Mucosa of gallbladder (tissue), 1 donor: ENCODE results near the gene PRXL2B. TPM values are rescaled to one million over a fixed set of nuclear protein-coding genes. Genes with fewer than 3 reads are reported as not detected.
"Not testable (repeated sequence)": the region's sequence is repeated elsewhere in the genome, so short reads cannot be mapped to it uniquely, and the experiment has no call there.

Experiments used
- DNase-seq: peaks from one replicate; pipeline ENCODE4 v3.0.0-alpha.2; 2020; ENCODE audit warnings: low spot score
- total RNA-seq: library from RNA; stranded (reverse); gene quantifications from one replicate; pipeline ENCODE4 v1.2.1, GENCODE V29; 2021
- donor health status: DM: no; HTN: no; CAD: no.

PRXL2B gene, protein sequence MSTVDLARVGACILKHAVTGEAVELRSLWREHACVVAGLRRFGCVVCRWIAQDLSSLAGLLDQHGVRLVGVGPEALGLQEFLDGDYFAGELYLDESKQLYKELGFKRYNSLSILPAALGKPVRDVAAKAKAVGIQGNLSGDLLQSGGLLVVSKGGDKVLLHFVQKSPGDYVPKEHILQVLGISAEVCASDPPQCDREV
- 133 TPM for total RNA-seq

DNA sequence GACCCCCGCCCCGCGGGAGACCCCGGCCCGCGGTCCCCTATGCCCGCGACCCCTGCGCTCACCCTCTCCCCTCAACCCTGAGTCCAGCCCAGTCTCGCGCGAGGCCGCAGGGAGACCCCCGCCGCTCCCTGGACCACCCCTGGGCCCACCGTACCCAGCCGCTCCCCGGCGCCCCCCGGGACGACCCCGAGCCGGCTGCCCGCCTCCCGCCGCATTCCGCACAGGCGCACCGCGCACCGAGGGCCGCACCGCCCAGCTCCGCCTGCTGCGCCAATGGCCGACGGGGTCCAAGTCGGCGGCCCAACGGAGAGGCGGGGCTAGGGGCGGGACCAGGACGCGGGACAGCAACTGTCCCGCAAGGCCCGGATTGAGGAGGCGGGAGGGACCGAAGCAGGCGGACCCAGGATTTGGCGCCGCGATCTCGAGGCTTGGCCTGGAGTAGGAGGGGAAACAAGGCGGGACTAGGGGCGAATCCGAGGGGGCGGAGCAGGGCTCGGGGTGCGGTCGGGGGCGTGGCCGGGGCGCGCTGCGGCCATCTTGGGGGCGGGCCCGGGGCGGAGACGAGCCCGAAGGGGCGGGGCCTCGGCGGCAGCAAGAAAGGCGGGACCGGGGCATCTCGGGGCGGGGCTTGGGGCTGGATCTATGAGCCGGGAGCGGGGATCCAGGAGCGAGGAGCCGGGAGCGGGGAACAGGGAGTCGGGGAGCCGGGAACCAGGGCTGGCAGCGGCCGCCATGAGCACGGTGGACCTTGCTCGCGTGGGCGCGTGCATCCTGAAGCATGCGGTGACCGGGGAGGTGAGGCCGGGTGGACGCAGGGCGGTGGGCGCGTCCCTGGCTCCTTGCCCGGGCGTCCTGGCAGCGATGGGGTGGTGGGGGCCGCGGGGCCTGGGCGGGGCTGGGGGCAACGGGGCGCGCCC, at the start of gene PRXL2B:
TSS of gene PRXL2B (plus strand) at position 624 of the 917 bp plus-strand sequence. CDS start at position 733, 109 bp downstream.
- DNase-seq = peak; percentile 99

DNA sequence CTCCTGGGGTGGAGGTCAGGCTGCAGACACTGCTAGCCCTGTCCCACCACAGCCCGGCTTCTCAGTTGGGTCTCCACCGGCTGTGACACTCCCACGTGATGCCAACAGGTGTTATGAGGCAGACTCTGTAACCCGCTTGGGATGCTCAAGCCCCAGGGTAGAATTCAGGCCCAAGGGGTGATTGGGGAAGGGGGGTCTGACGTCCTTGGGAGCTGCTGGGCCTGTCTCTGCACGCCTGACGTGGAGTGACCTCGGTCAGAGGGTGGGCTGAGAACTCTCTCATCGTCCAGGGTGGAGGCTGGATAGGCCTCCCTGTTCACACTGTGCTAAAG, 48.8 kb upstream of the PRXL2B start:
- DNase-seq = no peak

DNA sequence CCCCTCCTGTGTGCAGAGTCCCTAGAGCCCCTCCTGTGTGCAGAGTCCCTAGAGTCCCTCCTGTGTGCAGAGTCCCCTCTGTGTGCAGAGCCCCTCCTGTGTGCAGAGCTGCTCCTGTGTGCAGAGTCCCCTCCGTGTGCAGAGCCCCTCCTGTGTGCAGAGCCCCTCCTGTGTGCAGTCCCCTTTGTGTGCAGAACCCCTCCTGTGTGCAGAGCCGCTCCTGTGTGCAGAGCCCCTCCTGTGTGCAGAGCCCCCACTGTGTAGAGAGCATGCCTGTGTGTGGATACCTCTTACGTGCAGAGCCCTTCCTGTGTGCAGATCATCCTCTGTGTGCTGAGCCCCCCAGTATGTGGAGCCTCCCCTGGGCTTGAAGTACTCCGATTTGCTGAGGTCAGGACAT, 48.2 kb upstream of the PRXL2B start:
- no peak for DNase-seq

DNA sequence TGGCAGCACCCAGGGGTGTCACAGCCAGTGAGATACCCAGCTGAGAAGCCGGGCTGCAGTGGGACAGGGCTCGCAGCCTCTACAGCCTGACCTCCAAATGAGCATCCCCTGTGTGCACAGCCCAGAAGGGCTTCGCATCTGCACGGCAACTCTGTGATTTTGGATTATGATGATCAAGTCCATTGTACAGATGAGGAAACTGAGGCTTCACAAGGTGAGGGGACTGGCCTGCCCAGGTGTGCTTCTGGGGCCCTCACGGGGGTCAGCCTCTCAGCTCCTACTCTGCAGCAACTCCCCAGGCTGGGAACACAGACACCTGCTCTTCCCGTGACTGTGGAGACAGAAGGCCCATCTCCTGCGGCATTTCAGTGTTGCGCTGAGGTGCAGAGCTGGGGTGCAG, 47.7 kb upstream of the PRXL2B start:
- no peak for DNase-seq

DNA sequence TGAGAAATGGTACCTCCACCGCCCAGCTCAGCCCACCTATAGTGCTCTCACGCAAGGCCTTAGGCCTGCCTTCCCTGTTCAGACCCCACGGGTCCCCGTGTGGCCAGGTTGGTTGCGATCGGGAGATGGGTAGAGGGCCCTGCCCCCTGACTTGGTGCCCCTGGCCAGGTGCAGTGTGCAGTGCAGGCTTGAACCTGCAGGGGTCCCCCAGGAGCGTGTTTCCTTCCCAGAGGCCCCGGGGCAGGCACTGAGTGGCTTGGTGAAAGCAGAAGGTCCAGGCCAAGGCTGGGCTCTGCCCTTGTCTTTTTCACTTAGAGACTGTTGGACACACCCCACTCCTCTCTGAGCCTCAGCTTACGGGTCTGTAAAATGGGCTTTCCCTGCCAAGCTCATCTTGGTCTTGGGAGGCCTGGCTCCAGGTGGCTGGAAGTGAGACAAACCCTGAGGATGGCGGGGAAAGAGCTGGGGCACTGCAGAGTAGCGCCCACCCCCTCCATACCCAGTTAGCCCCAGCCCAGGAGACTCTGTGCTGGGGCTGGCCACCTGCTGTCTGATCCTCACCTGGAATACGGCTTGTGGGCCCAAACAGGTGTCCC, 47.2 kb upstream of the PRXL2B start:
- DNase-seq = no peak

DNA sequence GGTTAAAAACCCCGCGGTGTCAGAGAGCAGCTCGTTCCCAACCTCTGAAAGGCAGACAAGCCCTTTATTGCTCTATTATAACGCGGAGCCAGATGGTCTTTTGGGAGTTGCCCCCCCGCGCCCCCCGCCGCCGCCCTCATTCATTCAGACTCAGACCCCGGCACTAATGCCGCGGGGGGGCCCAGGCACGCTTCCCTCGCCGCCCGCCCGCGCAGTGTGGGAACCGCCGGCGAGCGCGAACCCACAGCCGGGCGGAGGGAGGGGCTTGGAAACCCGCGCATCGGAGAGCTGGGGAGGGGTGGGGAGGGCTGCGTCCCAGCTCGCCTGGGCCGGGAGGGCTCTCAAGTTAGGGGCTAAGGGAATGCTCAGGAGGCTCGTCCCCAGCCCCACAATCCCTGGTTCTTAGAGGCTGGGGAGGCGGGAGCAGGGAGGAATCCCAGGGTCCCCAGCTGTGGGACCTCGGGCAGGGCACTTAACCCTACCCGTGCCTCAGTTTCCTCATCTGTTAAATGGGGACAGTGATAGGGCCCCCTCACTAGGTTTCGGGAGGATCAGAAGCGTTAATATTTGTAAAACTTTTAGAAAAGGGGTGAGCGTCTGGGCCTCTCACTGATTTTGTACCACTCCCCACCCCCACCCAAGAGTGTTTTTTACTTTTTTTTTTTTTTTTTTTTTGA, 45.6 kb upstream of the PRXL2B start:
- DNase-seq = no peak

DNA sequence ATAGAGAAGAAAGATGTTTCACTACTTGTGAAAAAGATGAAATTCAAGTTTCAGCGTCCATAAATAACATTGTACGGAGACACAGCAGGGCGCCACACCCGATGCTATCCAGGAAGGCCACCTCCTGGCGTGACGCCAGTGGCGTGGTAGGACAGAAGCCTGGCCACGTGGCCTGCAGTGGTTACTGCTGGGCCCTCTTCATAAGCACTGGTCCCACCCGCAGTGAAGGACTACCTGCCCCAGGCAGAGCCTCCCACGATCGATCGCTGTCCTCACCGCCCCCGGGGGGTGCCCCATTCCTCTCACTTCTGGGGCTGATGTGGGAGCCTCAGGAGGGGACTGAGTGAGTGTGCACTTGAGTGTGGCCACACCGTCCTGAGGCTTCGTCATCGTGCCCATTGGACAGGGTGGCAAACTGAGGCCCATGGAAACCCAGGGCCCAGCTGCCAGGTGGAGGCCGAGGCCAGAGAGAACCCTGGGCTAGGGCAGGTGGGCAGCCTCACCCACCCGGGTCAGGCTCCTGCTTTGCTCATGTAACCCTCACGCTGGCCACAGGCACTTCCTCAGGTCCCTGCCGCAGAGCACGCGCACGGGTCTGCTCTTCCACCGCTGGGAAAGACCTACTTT, 44.8 kb upstream of the PRXL2B start:
- peak; percentile 77 for DNase-seq

DNA sequence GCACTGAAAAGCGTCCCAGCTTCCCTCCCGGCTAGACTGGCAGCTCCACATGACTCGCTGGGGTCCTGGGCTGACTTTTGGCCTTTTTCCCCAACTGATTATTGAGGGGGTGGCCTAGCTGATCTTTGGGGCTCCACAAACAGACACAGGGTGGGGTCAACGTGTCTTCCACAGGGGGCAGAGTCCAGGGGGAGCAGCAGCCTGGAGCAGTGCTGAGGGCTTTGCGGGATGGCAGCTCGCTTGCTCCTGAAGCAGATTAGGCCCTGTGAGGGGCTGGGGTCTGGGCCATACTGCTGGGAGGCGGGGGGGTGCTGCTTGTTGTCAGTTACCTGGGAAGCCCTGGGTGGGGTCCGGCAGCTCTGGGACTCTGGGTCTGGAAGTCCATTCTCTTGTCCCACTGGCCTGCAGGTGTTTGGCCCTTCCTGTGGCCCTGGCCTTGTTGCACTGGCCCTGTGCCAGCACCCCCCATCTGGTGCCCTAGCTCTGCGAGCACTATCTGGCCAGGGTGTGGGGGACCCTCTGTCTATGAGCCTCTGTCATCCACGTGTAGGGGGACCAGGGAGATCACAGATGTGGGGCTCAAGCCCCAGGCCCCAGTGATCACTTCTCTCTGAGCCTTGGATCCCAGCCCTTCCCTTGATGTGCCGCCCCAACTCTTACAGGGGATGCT, 44.2 kb upstream of the PRXL2B start:
- DNase-seq = no peak

DNA sequence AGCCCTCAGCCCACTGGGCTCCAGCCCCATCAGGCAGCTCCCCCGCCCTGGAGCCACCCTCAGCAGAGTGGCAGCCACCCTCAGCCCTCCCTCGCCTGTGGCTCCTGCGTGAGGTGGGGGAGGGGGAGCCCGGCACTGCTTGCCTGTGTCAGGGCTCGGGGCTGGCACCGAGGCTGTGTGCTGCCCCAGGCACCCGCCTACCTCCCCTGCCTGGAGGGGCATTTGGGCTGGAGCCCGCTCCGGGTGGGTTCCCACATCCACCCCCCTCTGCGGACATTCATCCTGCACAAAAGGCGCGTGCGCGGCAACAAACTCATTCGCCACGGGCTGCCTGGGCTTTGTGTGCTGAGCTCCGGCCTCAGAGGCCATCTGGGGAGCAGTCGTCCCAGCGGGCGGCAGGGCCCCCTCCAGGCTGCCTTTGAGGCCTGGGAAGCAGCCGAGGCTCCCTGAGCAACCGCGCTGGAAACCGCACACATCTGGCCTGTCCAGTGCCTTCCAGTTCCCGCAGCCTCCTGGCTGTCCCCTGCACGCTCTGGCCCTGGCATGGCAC, 43.0 kb upstream of the PRXL2B start:
- DNase-seq = no peak

DNA sequence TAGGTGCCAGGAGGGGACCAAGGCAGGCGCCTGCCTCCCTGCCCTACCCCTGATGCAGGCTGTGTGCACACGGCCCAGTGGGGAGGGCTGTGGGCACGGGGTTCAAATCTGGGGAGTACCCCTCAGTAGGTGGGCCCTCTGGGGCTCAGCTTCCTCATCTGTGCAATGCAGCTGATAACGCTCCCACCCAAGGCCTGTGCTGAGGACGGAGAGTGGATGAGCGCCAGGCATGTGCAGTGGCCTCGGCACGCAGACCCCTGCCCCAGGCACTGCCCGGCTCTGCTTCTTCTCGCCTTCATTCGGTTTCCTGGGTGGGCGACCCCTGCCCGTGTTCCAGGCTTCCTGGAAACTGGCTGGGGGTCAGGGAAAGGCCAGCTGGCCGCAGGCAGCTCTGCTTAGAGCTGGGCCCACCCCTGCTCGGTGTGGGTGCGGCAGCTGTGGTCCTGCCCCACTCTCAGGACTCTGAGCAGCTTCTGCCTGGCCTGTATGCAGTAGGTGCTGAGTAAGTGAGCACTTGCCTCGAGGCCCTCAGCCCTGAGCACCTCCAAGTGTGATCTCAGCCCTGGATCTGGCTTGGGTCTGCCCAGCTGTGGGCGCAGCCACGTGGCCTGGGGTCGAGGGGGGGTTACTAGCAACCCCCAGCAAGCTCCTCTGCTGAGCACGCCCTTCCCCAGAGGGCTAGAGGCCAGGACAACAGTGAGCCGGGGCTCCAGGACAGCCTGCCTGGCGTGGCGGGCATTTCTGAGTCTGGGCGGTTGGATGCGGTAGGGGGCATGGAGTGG, 42.3 kb upstream of the PRXL2B start:
- DNase-seq = no peak

DNA sequence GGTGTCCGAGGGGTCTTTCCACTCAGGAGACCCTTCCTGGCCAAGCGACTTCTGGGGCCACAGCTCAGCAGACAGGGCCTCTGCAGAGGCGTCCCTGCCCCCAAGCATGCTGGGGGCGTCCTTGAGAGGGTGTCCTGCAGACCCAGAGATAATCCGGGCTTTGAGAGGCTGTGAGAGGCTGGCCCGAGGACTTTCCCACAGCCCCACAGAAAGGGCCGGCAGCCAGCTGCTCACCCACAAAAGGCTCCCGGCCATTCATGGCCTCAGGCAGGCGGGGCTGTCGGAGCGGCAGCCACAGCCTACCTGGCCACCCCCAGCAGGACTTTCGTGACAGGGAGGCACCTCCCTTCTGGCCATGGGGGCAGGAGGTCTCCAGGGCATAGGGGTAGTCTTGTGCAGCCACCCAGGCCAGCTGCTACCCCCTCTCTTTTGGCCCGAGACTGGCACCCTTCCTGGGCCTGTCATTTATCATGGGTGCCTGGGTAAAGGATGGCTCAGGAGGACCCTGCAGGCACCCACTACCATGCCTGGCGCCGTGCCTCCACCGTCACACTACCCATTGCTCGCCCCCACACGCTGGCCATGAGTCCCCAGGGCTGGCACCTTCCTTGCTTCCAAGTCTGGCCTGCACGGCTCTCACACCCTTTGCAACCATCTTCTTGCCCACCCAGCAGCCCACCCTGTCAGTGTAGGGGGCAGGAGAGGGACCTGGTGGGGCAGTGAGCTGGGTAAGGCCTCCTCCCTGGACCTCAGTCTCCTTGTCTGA, 41.5 kb upstream of the PRXL2B start:
- no peak for DNase-seq

DNA sequence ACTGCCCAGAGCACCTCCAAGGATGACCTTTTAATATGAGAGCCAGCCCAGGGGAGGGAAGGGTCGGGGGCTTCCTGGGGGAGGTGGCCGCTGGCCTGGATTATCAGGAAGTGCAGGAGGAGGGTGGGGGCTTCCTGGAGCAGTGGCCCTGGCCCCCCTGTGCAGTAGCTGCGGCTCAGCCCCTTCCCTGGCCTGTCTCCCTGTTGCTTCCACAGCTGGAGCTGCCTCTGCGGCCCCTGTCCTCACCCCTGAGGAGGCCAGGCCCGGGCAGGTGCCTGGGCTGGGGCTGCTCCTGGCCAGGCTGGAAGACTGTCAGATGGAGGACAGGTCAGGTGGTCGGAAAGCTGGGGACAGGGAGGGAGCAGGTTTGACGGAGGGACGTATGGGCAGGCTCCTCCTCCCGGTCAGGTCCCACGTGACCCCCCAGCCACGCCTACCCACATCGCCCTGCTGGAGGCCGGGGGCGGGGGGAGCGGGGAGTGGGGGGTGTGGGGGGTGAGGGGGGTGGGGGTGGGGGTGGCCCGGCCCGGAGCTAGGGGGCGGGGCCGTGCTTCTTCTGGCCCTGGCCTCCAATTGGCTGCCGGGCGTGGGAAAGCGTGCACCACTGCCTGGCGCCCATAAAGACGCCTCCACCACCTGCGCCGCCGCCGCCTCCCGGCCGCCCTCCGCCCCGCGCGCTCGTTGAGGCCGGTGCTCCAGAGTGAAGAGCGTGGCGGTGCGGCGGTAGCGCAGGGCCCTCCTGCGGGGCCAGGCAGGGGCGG, 40.6 kb upstream of the PRXL2B start:
- DNase-seq = peak; percentile 92

DNA sequence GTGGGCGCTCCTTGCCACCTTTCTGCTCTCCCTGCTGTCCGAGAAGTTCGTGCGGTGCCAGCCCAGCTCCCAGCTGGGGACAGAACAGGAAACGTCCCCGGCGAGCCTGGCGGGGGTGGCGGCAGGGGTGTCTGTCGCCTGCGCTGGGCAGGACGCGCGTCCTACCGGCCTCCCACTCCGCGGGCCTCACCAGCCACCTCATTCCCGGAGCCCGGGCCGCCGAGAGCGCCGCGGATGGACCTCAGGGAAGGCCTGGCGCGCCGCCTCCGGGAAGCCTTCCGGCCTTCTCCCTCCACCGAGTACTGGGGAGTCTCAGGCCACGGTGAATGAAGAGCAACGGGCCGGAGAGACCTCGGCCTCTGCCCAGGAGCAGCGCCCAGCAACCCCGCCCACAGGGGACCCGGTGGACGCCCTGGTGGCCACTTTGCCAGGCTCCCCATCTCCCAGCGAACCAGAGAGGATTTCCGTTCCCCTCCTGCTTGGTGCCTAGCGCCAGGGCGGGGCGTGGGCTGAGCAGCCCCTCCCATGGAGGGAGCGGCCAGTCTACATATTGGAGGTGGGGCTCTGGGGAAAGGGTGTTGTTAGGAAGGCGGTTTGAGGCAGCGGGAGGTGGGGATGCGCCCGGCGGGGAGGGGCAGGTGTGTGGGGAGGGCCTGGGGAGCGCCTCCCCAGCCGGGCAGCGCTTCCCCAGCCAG, 39.9 kb upstream of the PRXL2B start:
- DNase-seq = peak; percentile 90

DNA sequence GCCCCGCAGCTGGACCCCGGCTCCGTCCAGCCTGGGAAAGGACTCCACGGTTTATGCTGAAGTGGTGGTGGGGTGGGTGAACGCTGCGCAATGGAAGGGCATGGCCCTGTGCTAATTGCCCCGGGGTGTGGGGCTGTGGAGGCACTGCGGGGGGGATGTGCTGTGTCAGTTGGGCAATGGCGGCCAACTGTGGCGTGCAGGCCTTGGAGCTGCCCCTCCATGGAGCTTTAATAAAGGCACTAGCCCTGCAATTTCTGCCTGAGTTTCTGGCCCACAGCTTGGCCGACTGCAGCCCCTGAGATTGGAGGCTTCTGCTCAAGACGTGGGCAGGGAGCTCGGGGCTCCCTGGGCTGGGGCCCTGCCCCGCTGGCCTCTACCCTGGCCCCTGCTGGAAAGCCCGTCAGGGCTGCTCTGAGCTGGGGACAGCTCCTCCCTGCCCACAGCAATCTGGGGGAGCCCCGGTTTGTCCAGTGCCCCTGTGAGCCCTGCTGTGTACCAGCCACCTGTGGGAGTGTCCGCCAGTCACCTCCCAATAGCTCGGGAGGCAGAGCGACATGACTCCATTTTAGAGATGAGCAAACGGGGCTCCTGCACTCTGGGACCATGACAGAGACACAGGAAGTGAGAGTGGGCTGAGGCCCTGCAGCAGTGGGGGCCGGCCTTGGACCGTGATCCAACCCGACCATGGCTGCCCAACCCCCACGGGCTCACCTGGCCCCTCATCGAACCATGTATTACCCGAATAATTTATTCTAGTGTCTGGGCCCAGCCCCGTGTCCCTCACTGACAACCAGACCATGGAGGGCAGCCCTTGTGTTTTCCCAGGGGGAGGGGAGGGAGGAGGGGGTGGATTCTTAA, 39.1 kb upstream of the PRXL2B start:
- DNase-seq = no peak

DNA sequence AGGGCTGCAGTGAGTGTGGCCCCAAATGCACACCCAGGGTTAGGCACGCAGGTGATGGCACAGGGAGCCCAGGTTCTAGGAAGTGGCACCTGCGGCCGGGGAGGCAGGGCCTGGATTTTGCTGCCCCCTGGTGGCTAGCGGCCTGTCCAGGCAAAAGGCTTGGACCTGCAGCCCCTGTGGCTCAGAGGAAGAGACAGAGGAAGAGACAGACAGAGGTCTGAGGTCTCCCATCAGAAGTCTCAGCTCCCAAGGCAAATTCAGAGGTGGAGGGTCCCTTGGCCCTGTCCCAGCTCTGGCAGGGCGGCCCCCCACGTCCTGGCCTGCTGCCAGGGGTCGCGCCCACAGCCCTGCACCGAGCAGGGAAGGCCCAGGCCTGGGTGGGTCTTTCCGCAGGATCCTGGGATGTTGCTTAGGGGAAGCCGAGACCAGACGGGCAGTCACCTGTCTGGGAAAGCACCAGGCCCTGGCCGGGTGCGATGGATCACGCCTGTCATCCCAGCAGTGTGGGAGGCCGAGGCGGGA, 38.4 kb upstream of the PRXL2B start:
- DNase-seq = peak; percentile 86

DNA sequence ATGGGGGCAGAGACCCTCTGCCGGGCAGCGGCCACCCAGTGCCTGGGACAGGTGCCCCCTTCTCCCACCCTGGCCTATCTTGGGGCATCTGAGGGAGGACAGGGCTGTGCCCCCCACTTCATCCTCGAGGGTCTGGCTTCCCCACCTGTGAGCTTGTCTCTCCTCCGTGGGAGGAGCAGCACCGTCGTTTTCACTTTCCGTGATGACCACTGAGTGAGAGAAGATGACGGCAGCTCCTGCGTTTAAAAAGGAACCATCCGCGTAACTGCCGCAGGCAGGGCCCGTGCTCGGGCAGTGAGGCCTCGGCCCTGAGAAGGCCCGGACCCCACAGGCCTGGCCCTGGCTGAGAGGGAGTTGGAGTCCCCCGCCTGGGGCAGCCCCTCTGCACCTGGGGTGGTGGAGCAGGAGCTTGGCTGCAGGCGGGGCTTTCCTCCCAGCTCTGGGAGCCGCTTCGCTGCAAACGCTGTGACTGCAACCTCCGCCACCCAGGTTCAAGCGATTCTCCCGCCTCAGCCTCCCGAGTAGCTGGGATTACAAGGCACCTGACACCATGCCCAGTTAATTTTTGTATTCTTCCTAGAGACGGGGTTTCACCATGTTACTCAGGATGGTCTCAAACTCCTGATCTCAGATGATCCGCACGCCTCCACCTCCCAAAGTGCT, 37.1 kb upstream of the PRXL2B start:
- not testable (repeated sequence) for DNase-seq
